A549 (cell line): ENCODE measurements around the gene INTS3. TPM values are rescaled to one million over a fixed set of nuclear protein-coding genes. Genes with fewer than 3 reads are reported as not detected.

Experiments
- ATAC-seq, 2 experiments: fragments of 200-7000 bp in 1 of 2; fragments of >200 bp in 1 of 2; cut with Nextera tagmentation in 1 of 2; cut with Tn5 transposase in 1 of 2; 3 replicates each; pipeline versions ENCODE4 v1.8.0 to v1.9.1; 2018 to 2020; ENCODE audit warnings: mild to moderate bottlenecking in 1 of 2, moderate library complexity in 1 of 2
- CTCF ChIA-PET: fragments of 300-600 bp; sonication (Branson Sonifier 250); formaldehyde crosslinking; extraction: SDS; loops from one replicate; lab custom pipeline; 2021; ENCODE audit warnings: antibody characterized with exemption, inconsistent platforms; lab: Yijun Ruan, JAX
- POLR2A ChIA-PET: fragments of 350-600 bp; formaldehyde crosslinking; extraction: SDS; loops from one replicate; lab custom pipeline; 2021; ENCODE audit warnings: antibody characterized with exemption, inconsistent platforms; lab: Yijun Ruan, JAX
- DNase-seq, 2 experiments: peaks; one replicate each; pipeline versions ENCODE4 v3.0.0 to v3.0.0-alpha.2; 2011 to 2016; ENCODE audit warnings: low read depth in 1 of 2, low spot score in 1 of 2
- FAIRE-seq: peaks from 2 replicates; lab custom pipeline; 2011; peaks lifted over from hg19 to GRCh38; lab: Jason Lieb, UNC
- H3K27ac ChIP-seq, 2 experiments: fragments of >200 bp; sonication (Bioruptor Twin); formaldehyde crosslinking; 3 replicates each; pipeline ENCODE4 v1.5.1; 2016 to 2017
- H3K4me1 ChIP-seq: fragments of >200 bp; sonication (Bioruptor Twin); formaldehyde crosslinking; 3 replicates; pipeline ENCODE4 v1.6.1; 2016
- H3K4me2 ChIP-seq: fragments of >200 bp; sonication (Bioruptor Twin); formaldehyde crosslinking; 3 replicates; pipeline ENCODE4 v1.6.1; 2016
- H3K4me3 ChIP-seq: fragments of >200 bp; sonication (Bioruptor Twin); formaldehyde crosslinking; 3 replicates; pipeline ENCODE4 v1.5.1; 2016
- H3K9me3 ChIP-seq: fragments of >200 bp; sonication (Bioruptor Twin); formaldehyde crosslinking; 3 replicates; pipeline ENCODE4 v1.6.1; 2016
- BCL3 ChIP-seq: fragments of >200 bp; sonication (Bioruptor Twin); formaldehyde crosslinking; IDR thresholded peaks from 3 replicates; pipeline ENCODE4 v1.6.1; 2016
- BHLHE40 ChIP-seq: IDR thresholded peaks from 2 replicates; pipeline ENCODE4 v1.6.1; 2012; ENCODE audit warnings: low read depth, low read length, inconsistent platforms
- CBX2 ChIP-seq: fragments of 200-600 bp; sonication (generic); IDR thresholded peaks from 2 replicates; pipeline ENCODE4 v1.6.1; 2016; ENCODE audit warnings: low read depth, mild to moderate bottlenecking, borderline replicate concordance
- CBX8 ChIP-seq: fragments of 200-600 bp; sonication (generic); IDR thresholded peaks from 2 replicates; pipeline ENCODE4 v1.6.1; 2016
- CEBPB ChIP-seq, 2 experiments: fragments of >200 bp in 1 of 2; sonication (Bioruptor Twin) in 1 of 2; formaldehyde crosslinking in 1 of 2; IDR thresholded peaks; 2 replicates each; pipeline ENCODE4 v1.6.1; 2012 to 2016
- CHD4 ChIP-seq: fragments of 200-600 bp; sonication (generic); IDR thresholded peaks from 2 replicates; pipeline ENCODE4 v1.6.1; 2016; ENCODE audit warnings: antibody characterized with exemption, mild to moderate bottlenecking, borderline replicate concordance
- CTCF ChIP-seq: fragments of >200 bp; sonication (Bioruptor Twin); formaldehyde crosslinking; IDR thresholded peaks from 3 replicates; pipeline ENCODE4 v1.5.1; 2016
- EHF ChIP-seq: fragments of 250-450 bp; sonication (Bioruptor Pico); IDR thresholded peaks from 2 replicates; pipeline ENCODE4 v1.5.0; 2020; ENCODE audit warnings: mild to moderate bottlenecking
- ELK1 ChIP-seq: fragments of 150-350 bp; IDR thresholded peaks from 2 replicates; pipeline ENCODE4 v1.6.1; 2014; ENCODE audit warnings: low read depth, mild to moderate bottlenecking, low read length
- EP300 ChIP-seq, 2 experiments: fragments of >200 bp; sonication (Bioruptor Twin); formaldehyde crosslinking; IDR thresholded peaks; 2 replicates in 1 of 2; 3 replicates in 1 of 2; pipeline ENCODE4 v1.6.1; 2016 to 2017
- ESRRA ChIP-seq: fragments of 150-350 bp; IDR thresholded peaks from 2 replicates; pipeline ENCODE4 v1.6.1; 2014; ENCODE audit warnings: mild to moderate bottlenecking, low read length, borderline replicate concordance
- FOSB ChIP-seq: fragments of 250-450 bp; sonication (Bioruptor Pico); IDR thresholded peaks from 2 replicates; pipeline ENCODE4 v1.5.0; 2020; ENCODE audit warnings: mild to moderate bottlenecking, moderate library complexity
- FOSL2 ChIP-seq, 2 experiments: fragments of 450-650 bp in 1 of 2; fragments of >200 bp in 1 of 2; sonication (Bioruptor Twin) in 1 of 2; formaldehyde crosslinking; IDR thresholded peaks; 2 replicates each; pipeline versions ENCODE4 v1.5.0 to v1.6.1; 2016 to 2020; ENCODE audit warnings: mild to moderate bottlenecking in 1 of 2, moderate library complexity in 1 of 2
- HES2 ChIP-seq: fragments of >200 bp; sonication (Bioruptor Twin); formaldehyde crosslinking; IDR thresholded peaks from 2 replicates; pipeline ENCODE4 v1.6.1; 2016
- HMGXB4 ChIP-seq: fragments of 250-450 bp; sonication (Bioruptor Pico); IDR thresholded peaks from 2 replicates; pipeline ENCODE4 v1.5.0; 2021; ENCODE audit warnings: mild to moderate bottlenecking, moderate library complexity, borderline replicate concordance
- HOXA7 ChIP-seq: fragments of 250-450 bp; sonication (Bioruptor Pico); IDR thresholded peaks from 2 replicates; pipeline ENCODE4 v1.5.0; 2020; ENCODE audit warnings: mild to moderate bottlenecking, moderate library complexity
- JUN ChIP-seq, 2 experiments: fragments of >200 bp; sonication (Bioruptor Twin); formaldehyde crosslinking; IDR thresholded peaks; 2 replicates in 1 of 2; 3 replicates in 1 of 2; pipeline ENCODE4 v1.6.1; 2016 to 2017
- MYC ChIP-seq: IDR thresholded peaks from 2 replicates; pipeline ENCODE4 v1.6.1; 2012; ENCODE audit warnings: mild to moderate bottlenecking, inconsistent platforms, low read length, improper control_type of control experiment, borderline replicate concordance
- NFE2L2 ChIP-seq: fragments of 150-350 bp; conservative IDR thresholded peaks from 2 replicates; pipeline ENCODE4 v1.6.1; 2014; ENCODE audit warnings: low read length
- NR3C1 ChIP-seq: fragments of >200 bp; sonication (Bioruptor Twin); formaldehyde crosslinking; IDR thresholded peaks from 3 replicates; pipeline ENCODE4 v1.6.1; 2017
- POLR2A ChIP-seq: IDR thresholded peaks from 2 replicates; pipeline ENCODE4 v1.6.1; 2012; ENCODE audit warnings: mild to moderate bottlenecking, low read length
- POLR2AphosphoS2 ChIP-seq: conservative IDR thresholded peaks from 2 replicates; pipeline ENCODE4 v1.6.1; 2012; ENCODE audit warnings: low read length, improper control_type of control experiment, inconsistent platforms
- RAD21 ChIP-seq, 2 experiments: fragments of >200 bp in 1 of 2; sonication (Bioruptor Twin) in 1 of 2; formaldehyde crosslinking in 1 of 2; IDR thresholded peaks in 1 of 2; conservative IDR thresholded peaks in 1 of 2; 2 replicates in 1 of 2; 3 replicates in 1 of 2; pipeline ENCODE4 v1.6.1; 2012 to 2018; ENCODE audit warnings: inconsistent platforms in 1 of 2
- RFX5 ChIP-seq: fragments of 450-650 bp; IDR thresholded peaks from 2 replicates; pipeline ENCODE4 v1.7.1; 2014; ENCODE audit warnings: antibody characterized with exemption, mild to moderate bottlenecking, moderate library complexity
- SMC3 ChIP-seq: fragments of >200 bp; sonication (Bioruptor Twin); formaldehyde crosslinking; IDR thresholded peaks from 3 replicates; pipeline ENCODE4 v1.6.1; 2018; ENCODE audit warnings: inconsistent platforms
- SREBF2 ChIP-seq: fragments of 450-650 bp; IDR thresholded peaks from 2 replicates; pipeline ENCODE4 v1.6.1; 2014; ENCODE audit warnings: mild to moderate bottlenecking, moderate library complexity
- USF2 ChIP-seq: fragments of 450-650 bp; IDR thresholded peaks from 2 replicates; pipeline ENCODE4 v1.6.1; 2014; ENCODE audit warnings: antibody characterized with exemption
- ZNF302 ChIP-seq: fragments of 250-450 bp; sonication (Bioruptor Pico); IDR thresholded peaks from 2 replicates; pipeline ENCODE4 v1.9.0; 2021; ENCODE audit warnings: inconsistent platforms, mild to moderate bottlenecking, moderate library complexity
- ZSCAN20 ChIP-seq: fragments of 250-450 bp; sonication (Bioruptor Pico); IDR thresholded peaks from 2 replicates; pipeline ENCODE4 v1.8.0; 2022; ENCODE audit warnings: mild to moderate bottlenecking, moderate library complexity
- WGBS: methylation state at CpG from one replicate; pipeline ENCODE4 v1.1.6; 2017; ENCODE audit errors: missing lambda C conversion rate; 5-methylcytosine and 5-hydroxymethylcytosine counted together
- polyA plus RNA-seq, 4 experiments: library from polyadenylated mRNA; depleted of rRNA in 3 of 4; stranded (reverse); fragments of >200 nt; fragmentation: RNase III in 1 of 4; extraction: RNeasy Plus Mini Kit Qiagen cat#74134 plus additional on column Dnase treatment in 1 of 4; gene quantifications; 2 replicates in 3 of 4; 3 replicates in 1 of 4; pipeline ENCODE4 v1.2.3, GENCODE V29; 2011 to 2017

Gene INTS3
- polyA plus RNA-seq, 2 of the 4 experiments (the other 2 are of a cell fraction), result 23.5 to 34.1 TPM

- FAIRE-seq, result no peak
- ChIA-PET CTCF (interaction anchor here (1.4 to 6.1 kb wide), 4 partner anchors 18 to 73 kb away, joined by 4 to 34 read pairs (median 6); partner anchors contain the start of gene NPR1), POLR2A (no interaction called here)
- no peak for DNase-seq
- H3K4me1 ChIP-seq, result peaks cover 31% of the 10 kb centered on the region
- ATAC-seq, result no peak
- TF ChIP-seq HMGXB4, result no peak
- TF ChIP-seq NR3C1, result no peak
- TF ChIP-seq FOSL2 (IDR thresholded peaks at IDR 0.05), result no peak
- TF ChIP-seq FOSL2 (CRISPR knock-in tag; IDR thresholded peaks at IDR 0.05), result no peak
- TF ChIP-seq FOSB (CRISPR knock-in tag), result no peak
- TF ChIP-seq ESRRA, result no peak
- no peak for TF ChIP-seq ZSCAN20
- TF ChIP-seq EHF, result no peak
- no peak for TF ChIP-seq USF2
- no peak for TF ChIP-seq CBX2
- TF ChIP-seq ZNF302 (CRISPR knock-in tag), result no peak
- TF ChIP-seq CHD4, result no peak
- no peak for TF ChIP-seq SREBF2
- no peak for TF ChIP-seq POLR2A
- WGBS, result 85% methylated on average over 6 of the region's 6 CpGs
- peak overlapping the region in 1 of 2 experiments; percentile 51; a peak in 3 of 6 replicates for H3K27ac ChIP-seq
- no peaks in the 10 kb centered on the region for H3K9me3 ChIP-seq
- H3K4me2 ChIP-seq, result no peak overlapping the region; the same call in 2 of the 3 replicates
- no peak overlapping the region for H3K4me3 ChIP-seq
These were observed 28.1 kb upstream of the INTS3 start for GRCh38 chr1:153699768-153700167.

GRCh38 chr1:153705484-153705883 is 22.4 kb upstream of the INTS3 start:
- Histone ChIP-seq H3K4me1 (peaks cover 10% of the 10 kb centered on the region; the same call in 2 of the 3 replicates), H3K9me3 (no peaks in the 10 kb centered on the region), H3K27ac (no peak overlapping the region), H3K4me2 (no peak overlapping the region), H3K4me3 (no peak overlapping the region)
- ChIA-PET POLR2A (no interaction called here), CTCF (interaction anchor here (1.0 to 2.1 kb wide), 5 partner anchors 12 to 133 kb away, joined by 3 to 7 read pairs (median 4); no protein-coding TSS in a partner anchor)
- DNase-seq (no peak), FAIRE-seq (no peak), ATAC-seq (no peak)
- WGBS, result 93% methylated on average over 9 of the region's 9 CpGs
- TF ChIP-seq HES2 (no peak), BHLHE40 (no peak), NFE2L2 (no peak), CHD4 (no peak), CBX8 (no peak), POLR2AphosphoS2 (no peak), SMC3 (no peak)

- 72% methylated on average over 7 of the region's 7 CpGs for WGBS
- DNase-seq (no peak), ATAC-seq (no peak), FAIRE-seq (no peak)
- no peak overlapping the region for H3K4me3 ChIP-seq
- ChIA-PET POLR2A (no interaction called here), CTCF (interaction anchor here (1.2 to 2.2 kb wide), 2 partner anchors 33 to 200 kb away, joined by 4 to 9 read pairs; partner anchors contain the start of gene NPR1)
- H3K4me1 ChIP-seq, result peaks cover 10% of the 10 kb centered on the region; the same call in 2 of the 3 replicates
- no peak overlapping the region for H3K27ac ChIP-seq
- 0 out of 3 replicates have a peak, but pooled peaks cover under 1% of the 10 kb centered on the region for H3K9me3 ChIP-seq
- H3K4me2 ChIP-seq, result no peak overlapping the region
- TF ChIP-seq HOXA7 (no peak), CTCF (no peak), CBX8 (no peak), BHLHE40 (no peak), RAD21 (conservative IDR thresholded peaks at IDR 0.05 in 1 of 2, IDR thresholded peaks at IDR 0.05 in 1 of 2) (no peak), MYC (no peak), NR3C1 (no peak), CEBPB (IDR thresholded peaks at IDR 0.05) (no peak), BCL3 (no peak), ELK1 (no peak), JUN (IDR thresholded peaks at IDR 0.05) (no peak), FOSL2 (IDR thresholded peaks at IDR 0.05) (no peak), FOSL2 (CRISPR knock-in tag; IDR thresholded peaks at IDR 0.05) (no peak), EP300 (IDR thresholded peaks at IDR 0.05) (no peak), RFX5 (no peak)
These were observed 16.8 kb upstream of the INTS3 start for GRCh38 chr1:153711026-153711425.
